GM21529 (cell line): Measurements from ENCODE around the gene RNF43.
"Not testable (repeated sequence)": the region's sequence is repeated elsewhere in the genome, so short reads cannot be mapped to it uniquely, and the experiment has no call there.

Experiments
- ATAC-seq: cut with Tn5 transposase; IDR thresholded peaks from one replicate; pipeline ENCODE4 v1.9.1; 2021; ENCODE audit not compliant: unreplicated experiment

RNF43 gene

DNA sequence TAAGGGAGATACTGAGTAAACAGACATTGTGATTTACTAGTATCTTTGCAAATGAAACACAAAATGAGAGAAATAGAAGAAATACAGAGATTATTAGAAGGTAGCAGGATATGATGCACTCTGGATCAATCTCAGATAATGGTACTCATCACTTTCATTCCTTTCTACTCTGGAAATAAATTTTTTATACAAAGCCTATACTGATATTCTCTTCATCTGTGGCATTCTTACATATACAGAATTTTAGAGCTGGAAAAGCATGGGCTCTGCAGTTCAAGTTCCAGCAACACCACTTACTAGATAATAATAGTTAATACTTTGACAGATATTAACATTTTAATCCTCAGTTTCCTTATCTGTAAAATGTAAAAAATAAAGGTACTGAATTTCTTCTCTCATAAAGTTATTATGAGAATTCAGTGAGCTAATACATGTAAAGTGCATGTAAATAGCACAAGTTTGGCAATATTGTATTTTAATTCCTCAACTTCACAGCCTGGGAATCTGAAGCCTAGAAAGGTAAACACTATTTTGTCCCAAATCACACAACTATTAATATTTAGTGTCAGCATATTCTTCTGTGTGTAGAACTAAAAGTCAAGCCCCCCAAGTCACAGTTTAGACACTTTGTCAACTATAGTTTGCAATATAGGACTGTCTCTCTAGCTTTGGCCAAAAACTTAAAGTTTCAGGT lies 6.5 kb downstream of the RNF43 start:
- ATAC-seq = no peak

DNA sequence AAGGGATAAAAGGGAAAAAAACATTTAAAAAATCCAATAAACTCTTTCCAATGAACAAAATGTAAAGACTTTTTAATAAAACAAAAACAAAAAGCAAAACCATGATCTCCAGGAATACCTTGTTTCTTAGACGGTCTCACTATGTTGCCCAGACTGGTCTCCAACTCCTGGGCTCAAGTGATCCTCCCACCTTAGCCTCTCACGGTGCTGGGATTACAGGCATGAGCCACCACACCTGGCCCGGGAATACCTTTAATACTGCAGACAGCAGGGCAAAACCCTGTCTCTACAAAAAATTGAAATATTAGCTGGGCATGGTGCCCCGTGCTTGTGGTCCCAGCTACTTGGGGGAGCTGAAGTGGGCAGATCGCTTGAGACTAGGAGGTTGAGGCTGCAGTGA lies 7.9 kb downstream of the RNF43 start:
- no peak for ATAC-seq

DNA sequence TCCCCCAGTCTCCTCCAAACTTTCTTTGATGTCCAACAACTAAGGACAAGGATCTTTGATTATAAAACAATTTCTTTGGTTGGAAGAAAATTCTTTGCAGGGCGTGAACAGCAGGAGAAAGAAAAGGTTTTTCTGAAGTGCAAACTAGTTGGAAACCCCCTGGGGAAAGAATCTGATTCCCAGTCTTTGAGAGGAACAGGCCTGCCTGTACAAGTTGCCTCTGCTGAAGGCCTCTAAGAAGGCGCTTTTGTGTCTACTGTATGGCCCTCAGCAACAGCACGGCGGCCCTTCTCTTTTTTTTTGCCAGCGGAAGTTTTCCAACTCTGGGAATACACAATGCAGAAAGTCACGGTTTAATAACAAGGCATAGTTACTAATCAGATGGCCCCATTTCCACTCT lies 14.0 kb downstream of the RNF43 start:
- ATAC-seq = no peak

DNA sequence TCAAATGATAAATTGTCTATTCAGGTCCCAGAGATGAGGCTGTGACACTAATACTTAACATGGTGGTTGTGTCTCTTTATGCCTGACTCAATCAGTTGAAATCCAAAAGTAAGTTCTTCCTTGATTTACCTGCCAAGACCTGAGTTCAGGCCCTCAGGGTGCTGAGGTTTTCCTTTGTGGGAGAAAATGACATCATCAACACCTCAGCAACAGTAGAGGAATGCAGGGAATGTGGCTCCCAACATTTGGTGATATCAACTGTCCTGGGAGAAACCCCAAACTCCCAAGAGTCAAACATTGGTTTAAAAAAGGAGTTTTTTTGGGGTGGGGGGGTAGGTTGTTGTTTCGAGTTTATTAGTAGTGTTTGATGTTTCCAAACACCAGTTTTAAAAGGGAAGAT lies 14.7 kb downstream of the RNF43 start:
- ATAC-seq = no peak

DNA sequence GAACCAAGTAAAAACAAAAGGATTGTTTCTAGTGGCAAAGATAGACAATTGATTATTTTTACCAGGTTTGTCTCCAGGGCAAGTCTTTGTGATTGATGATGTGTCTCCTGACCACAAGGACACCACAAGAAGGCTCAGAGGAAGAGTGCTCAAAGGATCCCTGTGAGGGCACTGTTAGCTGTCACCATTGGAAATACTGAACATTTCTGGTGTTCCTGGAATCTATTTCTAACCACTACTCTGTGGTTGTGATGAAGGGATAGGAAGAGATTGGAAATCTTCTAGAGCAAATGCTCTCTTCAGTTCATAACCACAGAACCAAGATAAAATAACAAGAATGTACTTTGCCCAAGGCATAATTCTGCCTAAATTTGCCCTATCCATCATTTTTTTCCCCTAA lies 15.3 kb downstream of the RNF43 start:
- ATAC-seq = no peak

DNA sequence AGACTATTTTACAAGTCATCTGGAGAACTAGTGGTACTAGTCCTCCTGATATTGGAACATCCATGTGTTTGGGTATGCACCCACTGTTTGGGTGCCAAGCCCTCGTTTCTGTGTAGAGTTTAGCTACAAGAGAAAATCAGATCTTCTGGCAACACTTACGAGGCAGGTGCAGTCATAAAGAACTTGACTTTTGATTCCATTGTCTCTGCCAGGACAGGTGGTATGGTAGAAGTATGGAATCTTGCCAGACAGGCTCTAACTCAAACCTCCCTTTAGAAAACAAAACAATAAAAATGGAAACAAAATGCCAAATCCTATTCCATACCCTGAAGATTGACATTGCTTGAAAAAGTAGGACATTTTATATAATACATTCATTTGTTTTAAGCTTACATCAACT lies 16.0 kb downstream of the RNF43 start:
- no peak for ATAC-seq

DNA sequence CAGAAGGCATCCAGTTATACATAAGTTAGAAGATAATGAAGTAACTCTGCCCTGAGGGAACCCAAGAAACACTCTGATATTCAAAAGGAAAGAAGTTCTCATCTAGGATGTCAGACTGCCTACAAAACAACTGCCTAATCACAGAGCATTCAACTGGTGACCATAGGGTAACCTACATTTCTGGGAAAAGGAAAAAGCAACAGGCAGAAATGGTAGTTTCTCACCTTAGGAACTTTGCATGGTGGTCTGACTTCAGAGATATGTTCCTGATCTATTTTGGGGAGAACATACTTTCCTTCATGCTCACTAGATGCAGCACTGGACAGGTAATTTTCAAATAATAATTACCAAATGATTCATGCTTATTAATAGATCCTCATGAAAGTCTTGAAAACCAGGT lies 16.5 kb downstream of the RNF43 start:
- ATAC-seq = no peak

DNA sequence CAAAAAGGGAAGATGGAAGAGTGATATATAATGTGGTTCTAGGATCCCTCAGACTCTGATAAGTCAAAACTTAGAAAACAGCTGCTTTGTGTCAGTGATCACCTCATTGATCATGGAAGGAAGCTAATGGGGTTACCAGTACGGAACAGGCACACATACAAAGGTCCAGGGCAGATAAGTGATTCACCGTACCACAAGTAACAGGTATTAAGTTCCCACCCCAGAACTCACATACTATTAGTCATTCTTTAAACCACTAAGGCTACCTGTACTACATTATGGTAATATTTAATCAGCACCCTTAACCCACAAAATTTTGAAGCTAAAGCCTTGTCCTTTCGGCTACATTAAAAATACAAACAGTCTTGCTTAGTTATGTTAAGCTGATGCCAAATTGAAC lies 17.4 kb downstream of the RNF43 start:
- no peak for ATAC-seq

DNA sequence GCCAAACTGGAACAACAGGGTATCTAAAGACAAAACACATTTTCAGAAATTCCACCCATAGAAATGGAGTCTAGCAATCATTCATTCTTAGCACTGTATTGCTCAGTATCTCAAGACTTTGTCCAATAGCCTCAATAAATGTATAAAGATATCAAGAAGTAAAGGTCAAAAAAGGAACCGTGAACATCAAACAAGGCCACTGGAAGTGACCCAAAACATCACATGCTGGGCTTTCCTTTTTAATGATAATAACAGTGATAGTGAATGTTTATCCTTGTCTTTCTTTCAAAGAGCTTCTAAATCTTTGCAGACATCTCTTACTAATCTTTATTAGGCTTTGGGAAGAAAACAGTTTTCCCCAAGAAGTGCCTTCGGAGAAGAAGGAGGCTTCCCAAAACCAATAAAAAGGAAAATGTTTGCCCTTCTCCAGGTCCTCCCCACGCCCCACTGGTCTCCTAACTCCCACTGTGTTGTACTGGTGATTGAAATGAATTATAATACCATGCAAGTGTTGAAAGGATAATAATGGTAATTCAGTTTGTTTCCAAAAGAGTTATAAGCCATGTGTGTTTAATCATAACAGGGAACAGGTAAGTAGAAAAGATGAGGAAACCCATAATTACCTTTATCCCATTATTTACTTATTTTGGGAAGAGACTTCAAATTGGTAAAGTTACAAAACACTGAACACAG lies 18.6 kb downstream of the RNF43 start:
- no peak for ATAC-seq

DNA sequence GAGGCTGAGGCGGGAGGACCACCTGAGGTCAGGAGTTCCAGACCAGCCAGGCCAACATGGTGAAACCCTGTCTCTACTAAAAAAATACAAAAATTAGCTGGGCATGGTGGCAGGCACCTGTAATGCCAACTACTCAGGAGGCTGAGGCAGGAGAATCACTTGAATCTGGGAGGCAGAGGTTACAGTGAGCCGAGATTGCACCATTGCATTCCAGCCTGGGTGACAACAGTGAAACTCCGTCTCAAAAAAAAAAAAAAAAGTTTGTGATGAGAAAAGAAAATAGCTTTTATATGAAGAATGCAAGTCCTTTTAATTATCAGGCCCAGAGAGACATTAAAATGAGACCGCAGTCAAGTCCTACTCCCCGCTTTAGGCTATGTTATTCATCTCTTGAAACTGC lies 19.9 kb downstream of the RNF43 start:
- not testable (repeated sequence) for ATAC-seq

DNA sequence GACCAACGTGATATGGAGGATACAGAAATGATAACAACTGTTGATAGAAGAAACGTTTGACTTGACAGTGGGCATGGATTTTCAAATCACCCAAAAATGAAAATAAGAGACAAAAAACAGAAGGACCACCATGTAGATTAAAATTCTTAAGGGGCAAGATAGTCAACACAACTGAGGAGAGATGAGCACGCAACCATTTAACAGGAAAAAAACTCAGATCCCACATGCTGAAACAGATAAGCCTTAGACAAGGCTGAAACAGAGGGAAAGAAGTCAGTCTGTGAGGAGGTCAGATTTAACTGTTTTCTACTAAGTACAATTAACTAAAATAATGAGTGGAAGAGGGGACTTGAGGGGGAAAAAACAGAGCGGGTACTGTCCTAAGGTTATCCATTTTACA lies 21.2 kb downstream of the RNF43 start:
- ATAC-seq = no peak

DNA sequence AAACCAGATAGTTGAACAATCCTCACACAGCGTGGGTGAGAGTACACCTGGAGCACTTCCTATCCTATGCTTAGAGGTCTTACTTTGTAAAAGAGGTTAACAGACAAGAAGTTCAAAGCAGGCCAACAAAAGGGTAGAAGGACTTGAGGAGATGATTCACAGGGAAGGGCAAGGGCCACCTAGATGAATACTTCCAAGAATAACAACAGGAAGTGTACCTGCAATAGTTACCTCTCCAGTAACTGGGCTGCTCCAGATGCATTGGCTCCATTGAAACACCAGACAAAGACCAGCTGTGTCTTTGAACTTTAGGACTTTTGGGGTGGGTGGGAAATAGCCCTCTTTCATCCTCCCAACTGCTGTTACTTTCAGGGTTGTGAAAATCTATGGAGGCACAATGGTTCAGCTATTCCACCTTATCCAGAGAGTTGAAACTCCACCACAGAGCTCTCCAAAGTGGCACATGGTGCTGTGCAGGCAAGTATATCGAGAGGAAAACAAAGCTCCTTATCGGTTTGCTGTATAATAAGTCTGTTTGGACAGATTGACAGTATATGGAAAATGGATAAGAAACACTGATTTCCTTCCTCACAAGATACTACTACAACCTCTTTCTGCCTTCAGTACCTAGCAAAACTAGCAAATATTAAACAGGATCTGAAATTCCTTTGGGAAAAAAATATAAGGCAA lies 22.7 kb downstream of the RNF43 start:
- ATAC-seq = no peak

DNA sequence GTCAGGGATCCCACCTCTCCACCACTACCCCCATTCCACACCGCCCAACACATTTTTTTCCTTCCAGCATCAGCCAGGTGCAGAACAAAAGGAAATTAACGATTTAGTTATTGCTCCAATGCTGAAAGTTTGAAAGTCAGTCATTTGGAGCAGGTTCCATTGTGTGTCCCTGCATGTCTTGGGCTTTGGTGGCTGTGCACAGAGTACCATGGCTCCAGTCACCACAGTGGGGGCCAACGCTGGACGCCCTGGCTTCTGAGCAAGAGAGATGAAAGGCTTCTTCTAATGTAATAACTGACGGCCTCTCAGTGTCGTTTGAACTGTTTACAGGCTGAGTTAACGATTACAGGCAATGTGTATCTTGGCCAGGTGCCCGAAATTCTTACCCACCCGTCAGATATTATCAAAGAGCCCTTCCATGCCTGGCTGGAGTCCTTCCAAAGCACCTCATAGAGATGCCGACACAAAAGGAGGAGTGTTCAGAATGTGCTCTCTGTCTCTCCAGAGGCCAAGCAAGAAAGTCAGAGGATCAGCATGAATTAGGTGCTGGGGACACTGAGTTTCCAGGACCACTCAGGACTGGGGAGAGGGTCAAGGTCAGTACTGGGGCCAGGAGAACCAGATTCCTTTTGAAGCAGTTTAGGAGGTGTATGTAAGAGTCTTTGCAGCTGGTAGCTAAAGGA lies 25.9 kb downstream of the RNF43 start:
- no peak for ATAC-seq

DNA sequence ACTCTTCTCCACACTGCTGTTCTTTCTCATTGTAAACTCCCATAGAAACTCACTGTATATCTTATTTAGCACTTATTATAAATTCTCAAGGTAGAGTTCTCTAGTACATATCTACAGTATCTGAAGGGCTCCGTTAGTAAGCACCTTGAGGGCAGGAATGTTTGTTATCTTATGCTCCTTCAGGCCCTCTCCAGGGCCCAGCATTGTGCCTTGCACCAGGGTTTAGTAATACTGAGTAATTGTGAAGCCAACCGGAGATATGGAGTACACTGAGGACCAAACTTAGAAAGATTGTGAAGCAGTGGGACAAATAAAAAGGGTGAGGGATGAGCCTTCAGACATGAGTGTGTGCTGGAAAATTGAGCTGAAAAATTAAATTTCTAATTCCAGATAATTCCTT lies 26.4 kb downstream of the RNF43 start:
- ATAC-seq = no peak

DNA sequence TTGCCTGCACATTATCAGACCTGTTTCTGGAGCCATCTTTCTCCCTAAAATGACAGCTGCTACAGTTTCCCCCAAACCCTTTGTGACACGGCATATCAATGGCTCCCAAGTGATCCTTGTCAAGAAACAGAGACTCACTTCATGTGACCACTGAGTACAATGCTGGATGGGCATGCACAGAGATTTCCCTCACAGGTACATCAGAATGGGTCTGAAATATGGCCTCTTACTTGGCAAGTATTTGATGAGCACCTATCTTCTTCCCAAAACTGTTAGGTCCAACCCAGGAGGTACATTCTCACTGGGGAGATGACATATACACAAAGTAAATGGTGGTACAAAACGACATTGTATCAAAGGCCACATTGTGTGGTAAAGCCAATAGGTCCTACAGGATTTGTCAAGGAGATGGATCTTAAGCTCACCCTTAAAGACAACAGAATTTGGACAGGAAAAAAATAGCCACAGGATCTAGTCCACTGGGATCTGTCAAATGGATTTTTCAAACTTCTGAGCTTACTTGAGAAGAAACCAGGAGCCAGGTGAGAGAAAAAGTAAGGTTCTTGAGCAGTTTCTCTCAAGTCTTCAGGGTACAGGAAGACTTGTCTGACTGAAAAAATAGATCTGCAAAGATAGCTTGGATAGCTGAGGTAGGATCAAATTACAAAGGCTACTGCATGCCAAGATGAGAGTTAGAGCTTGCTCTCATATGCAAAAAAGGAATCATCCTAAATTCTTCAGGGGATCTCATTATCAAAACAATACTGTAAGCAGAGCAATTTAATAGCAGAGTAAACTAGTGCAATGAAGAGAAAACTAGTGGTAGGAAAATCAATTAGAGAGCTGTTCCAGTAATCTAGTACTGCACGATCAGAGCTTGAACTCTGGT lies 28.8 kb downstream of the RNF43 start:
- no peak for ATAC-seq

DNA sequence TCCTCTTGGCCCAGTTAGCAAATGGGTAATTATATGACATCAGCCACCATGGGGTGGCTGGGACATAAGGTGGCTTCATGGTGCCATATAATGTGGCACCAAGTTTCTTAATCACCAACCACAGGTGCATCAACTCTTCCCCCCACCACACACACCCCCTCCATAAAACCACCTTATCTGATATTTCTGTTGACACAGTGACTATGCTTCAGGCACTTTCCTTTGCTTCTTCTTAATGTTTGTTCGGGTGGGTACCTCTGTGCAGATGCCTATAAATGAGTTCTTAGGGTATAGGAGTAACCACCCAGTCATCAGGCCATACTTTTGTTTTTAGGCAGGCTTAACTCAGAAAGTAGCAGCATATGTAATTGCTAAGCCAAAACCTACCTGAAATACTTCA lies 29.5 kb downstream of the RNF43 start:
- ATAC-seq = no peak

DNA sequence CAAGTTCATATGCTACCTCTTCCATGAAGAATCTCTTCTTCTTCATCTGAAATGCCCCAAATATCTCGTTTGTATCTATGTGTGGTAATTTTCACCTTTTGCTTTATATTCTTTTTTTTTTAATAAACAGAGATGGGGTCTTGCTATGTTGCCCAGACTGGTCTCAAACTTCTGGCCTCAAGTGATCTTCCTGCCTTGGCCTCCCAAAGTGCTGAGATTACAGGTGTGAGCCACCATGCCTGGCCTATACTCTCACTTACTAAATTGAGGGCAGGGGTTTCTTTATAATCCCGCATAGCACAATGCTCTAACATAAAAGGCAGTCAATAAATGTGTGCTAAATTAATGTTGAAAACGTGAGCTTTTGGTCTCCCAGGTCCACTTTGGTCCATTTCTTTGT lies 30.6 kb downstream of the RNF43 start:
- ATAC-seq = no peak

DNA sequence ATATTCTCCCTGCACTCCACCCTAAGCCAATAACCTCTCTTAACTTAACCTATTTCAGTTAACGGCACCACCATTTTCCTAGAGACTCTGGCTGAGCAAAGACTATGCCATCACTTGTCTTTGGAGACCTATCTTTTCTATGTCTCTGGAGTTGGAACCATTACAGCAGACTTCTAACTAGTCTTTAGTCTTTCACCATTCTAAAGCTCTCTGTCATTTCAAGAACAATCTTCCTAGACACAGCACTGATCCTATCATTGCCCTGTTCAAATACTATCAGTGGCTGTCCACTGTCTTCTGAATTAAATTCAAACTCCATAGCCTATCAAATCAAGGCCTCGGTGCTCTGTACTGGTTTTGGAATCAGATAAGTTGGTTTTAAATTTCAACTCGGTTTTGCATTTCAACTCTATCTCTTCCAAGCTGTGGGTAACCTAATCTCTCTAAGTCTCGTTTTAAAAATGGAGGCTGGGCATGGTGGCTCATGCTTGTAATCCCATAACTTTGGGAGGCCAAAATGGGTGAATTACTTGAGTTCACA lies 31.9 kb downstream of the RNF43 start:
- no peak for ATAC-seq

DNA sequence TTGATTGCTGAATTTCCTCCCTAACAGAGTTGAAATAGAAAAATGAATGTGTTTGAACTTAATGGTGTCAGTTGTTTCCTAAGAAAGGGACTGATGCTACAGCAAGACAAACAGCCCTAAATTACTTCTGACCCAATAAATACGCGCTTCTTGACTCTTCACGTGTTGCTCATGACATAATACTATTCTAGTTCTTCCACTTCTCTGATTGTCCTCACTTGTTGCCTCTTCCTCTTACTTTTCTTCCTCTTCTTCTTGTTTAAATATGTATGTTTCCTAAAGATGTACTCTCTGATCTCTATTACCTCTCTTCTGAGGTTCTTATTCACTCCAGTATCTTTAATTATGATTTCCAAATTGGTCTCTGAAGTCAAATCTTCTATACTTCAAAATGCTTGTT lies 32.4 kb downstream of the RNF43 start:
- no peak for ATAC-seq

DNA sequence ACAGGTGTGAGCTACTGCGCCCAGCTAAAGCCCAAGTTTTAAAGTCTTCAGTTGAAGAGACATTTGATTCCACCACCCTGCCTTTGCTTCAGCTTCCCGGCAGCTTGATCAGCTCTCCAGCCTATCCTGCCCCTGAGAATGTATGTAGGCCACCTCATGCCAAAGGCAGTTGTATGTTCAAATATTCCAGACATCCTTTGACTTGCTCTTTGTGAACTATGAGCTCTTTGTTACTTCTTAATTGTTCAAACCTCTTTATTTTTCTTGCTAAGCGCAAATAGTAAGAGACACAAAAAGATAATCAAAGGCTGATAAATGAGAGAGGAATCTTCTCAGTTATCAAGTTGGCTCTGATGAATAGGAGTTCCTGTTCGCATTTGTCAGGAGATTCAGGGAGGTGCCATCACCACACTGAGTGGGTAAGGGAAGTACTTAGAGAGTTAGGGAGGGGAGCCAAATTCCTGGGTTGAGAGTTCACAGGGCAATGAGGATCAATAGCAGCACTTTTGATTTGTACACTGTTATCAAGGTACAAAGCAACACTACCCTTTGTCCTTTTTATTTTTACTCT lies 33.4 kb downstream of the RNF43 start:
- ATAC-seq = no peak
